ENCODE measurements around the gene NUP107. TPM values are rescaled to one million over a fixed set of nuclear protein-coding genes. Genes with fewer than 3 reads are reported as not detected.
A peak's percentile ranks its signal among the peaks of the same experiment; 100 is the strongest.
"Not testable (repeated sequence)": the region's sequence is repeated elsewhere in the genome, so short reads cannot be mapped to it uniquely, and the experiment has no call there.

The NUP107 gene
- total RNA-seq = 100 to 1,000 TPM; 120 to 132 TPM
- polyA plus RNA-seq = 25.3 TPM

DNA sequence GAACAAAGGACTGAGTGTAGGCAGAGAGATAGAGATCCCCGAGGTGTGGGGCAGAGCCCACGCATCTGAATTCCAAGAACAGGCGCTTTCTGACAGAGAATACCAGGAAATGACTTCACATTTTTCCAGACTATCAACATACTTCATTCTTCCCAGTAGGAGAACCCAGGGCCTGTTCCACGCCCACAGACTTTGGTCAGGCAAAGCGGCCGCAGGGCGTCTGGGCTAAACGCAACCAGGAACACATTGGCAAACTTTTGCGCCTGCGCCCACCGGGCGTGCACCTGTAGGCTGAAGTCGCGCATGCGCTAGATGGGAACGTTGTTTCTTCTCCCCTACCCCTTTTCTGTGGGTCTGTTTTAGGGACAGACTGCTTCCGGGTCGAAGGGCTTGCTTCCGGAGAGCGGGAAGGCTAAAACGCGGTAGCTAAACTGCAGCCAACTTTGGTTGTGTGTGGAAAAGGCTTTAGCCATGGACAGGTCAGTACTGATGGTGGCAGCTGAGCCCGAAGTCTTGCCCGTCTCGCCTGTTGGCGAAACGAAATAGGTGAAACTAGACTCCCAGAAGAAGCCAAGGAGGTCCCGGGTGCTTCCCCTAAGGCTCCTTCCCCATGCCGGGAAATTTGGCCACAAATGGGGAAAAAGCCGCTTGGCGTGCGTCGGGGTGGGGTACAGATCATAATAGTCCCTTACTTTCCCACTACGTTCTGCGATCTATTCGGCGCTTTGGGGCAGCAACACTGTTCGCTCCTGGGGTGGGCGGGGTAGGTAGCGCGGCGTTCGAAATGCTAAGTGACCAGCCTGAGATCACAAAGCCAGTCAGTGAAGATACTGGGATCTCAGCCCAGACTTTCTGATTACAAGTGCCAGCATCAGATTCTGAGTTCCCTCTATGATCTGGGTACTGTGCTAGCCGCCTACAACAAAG is at the start of gene NUP107:
Gene NUP107, plus strand, starts transcription at position 384 of the 927 bp plus-strand sequence. Its CDS starts 88 bp downstream, at position 472.
- ChIA-PET POLR2A (interaction anchor here (1.0 to 1.4 kb wide), 2 partner anchors 59 to 122 kb away, joined by 3 read pairs; partner anchors contain the start of gene SLC35E3), CTCF (interaction anchor here (1.7 kb wide), 1 partner anchor 9 kb away, joined by 4 read pairs; no protein-coding TSS in a partner anchor)
- H3K36me3 ChIP-seq (ENCODE audit: insufficient read depth, low read length) = peaks cover 17% of the 10 kb centered on the region
- H3K4me3 ChIP-seq (ENCODE audit: low read length) = peak within 1 kb of the TSS; percentile 100
- H3K4me1 ChIP-seq (ENCODE audit: insufficient read depth, low read length) = peaks cover 24% of the 10 kb centered on the region
- H3K9me3 ChIP-seq (ENCODE audit: low read length) = no peaks in the 10 kb centered on the region
- DNase-seq = peak; percentile 94 to 99 (median 97)
- H3K27me3 ChIP-seq (ENCODE audit: insufficient read depth, low read length, poor library complexity, severe bottlenecking) = no peaks in the 10 kb centered on the region
- Mint-ChIP-seq H3K27ac (peak within 1 kb of the TSS; percentile 88 to 100 (median 99)), H3K4me3 (peak within 1 kb of the TSS; percentile 94 to 100 (median 98)), H3K27me3 (no peaks in the 10 kb centered on the region), H3K9me3 (no peaks in the 10 kb centered on the region), H3K4me1 (peaks cover 30 to 48% (median 43%) of the 10 kb centered on the region in 3 donors), H3K36me3 (peaks cover 0 to 39% (median 6%) of the 10 kb centered on the region in 3 donors)
- peak within 1 kb of the TSS; percentile 88 for H3K27ac ChIP-seq (ENCODE audit: low read depth, low read length)

GRCh38 chr12:68637439-68637838 is 49.3 kb upstream of the NUP107 start:
- not testable (repeated sequence) for H3K36me3 ChIP-seq (ENCODE audit: insufficient read depth, low read length); H3K9me3 ChIP-seq (ENCODE audit: low read length); H3K27ac ChIP-seq (ENCODE audit: low read depth, low read length); H3K27me3 Mint-ChIP-seq; H3K4me3 ChIP-seq (ENCODE audit: low read length); DNase-seq; H3K9me3 Mint-ChIP-seq; H3K27me3 ChIP-seq (ENCODE audit: insufficient read depth, low read length, poor library complexity, severe bottlenecking)
- H3K4me3 Mint-ChIP-seq = peak overlapping the region in 6 of 7 donors; percentile 4 to 70 (median 36)
- CTCF ChIA-PET = interaction anchor here (0.7 to 1.1 kb wide), 3 partner anchors 15 to 43 kb away, joined by 3 read pairs; no protein-coding TSS in a partner anchor
- H3K36me3 Mint-ChIP-seq = peaks cover 0 to 35% (median 2%) of the 10 kb centered on the region in 3 donors
- H3K4me1 Mint-ChIP-seq = peaks cover 89 to 99% (median 97%) of the 10 kb centered on the region in 3 donors
- POLR2A ChIA-PET = interaction anchor here (1.0 kb wide), 1 partner anchor 27 kb away, joined by 6 read pairs; the partner anchor contains the start of gene RAP1B
- H3K27ac Mint-ChIP-seq = peak overlapping the region in 5 of 8 donors; percentile 15 to 69 (median 58)
- H3K4me1 ChIP-seq (ENCODE audit: insufficient read depth, low read length) = peaks cover 84% of the 10 kb centered on the region

DNA sequence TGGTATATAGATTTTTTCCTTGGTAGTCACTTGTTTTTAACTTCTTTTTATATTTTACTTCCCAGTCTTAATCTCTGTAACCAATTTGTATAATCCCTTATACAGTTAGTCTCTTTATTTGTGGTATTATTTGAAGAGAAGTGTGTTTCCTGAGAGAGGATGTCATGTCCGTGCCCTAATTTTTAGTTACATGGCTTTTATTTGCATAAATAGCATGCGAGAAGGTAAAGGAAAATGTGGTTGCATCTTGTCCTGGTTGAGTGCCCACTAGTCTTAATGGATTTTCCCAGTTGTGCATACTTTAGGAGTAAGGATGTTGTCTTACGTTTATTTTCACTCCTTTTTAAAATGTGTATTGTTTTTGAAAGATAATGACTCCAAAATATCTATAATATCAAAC is 48.6 kb upstream of the NUP107 start:
- no peaks in the 10 kb centered on the region for H3K9me3 ChIP-seq (ENCODE audit: low read length)
- Mint-ChIP-seq H3K27me3 (no peaks in the 10 kb centered on the region), H3K4me1 (peaks cover 88 to 99% (median 97%) of the 10 kb centered on the region in 3 donors), H3K27ac (peak overlapping the region; percentile 2 to 87 (median 13)), H3K9me3 (no peaks in the 10 kb centered on the region), H3K36me3 (peaks cover 0 to 35% (median 6%) of the 10 kb centered on the region in 3 donors), H3K4me3 (peak overlapping the region in 5 of 7 donors; percentile 1 to 43 (median 26))
- no peak overlapping the region for H3K4me3 ChIP-seq (ENCODE audit: low read length)
- H3K27me3 ChIP-seq (ENCODE audit: insufficient read depth, low read length, poor library complexity, severe bottlenecking) = no peaks in the 10 kb centered on the region
- no peak for DNase-seq
- H3K27ac ChIP-seq (ENCODE audit: low read depth, low read length) = no peak overlapping the region
- peaks cover 84% of the 10 kb centered on the region for H3K4me1 ChIP-seq (ENCODE audit: insufficient read depth, low read length)
- POLR2A ChIA-PET = interaction anchor here (1.0 kb wide), 1 partner anchor 28 kb away, joined by 6 read pairs; the partner anchor contains the start of gene RAP1B
- CTCF ChIA-PET = interaction anchor here (1.0 kb wide), 1 partner anchor 43 kb away, joined by 3 read pairs; no protein-coding TSS in a partner anchor
- H3K36me3 ChIP-seq (ENCODE audit: insufficient read depth, low read length) = no peaks in the 10 kb centered on the region

DNA sequence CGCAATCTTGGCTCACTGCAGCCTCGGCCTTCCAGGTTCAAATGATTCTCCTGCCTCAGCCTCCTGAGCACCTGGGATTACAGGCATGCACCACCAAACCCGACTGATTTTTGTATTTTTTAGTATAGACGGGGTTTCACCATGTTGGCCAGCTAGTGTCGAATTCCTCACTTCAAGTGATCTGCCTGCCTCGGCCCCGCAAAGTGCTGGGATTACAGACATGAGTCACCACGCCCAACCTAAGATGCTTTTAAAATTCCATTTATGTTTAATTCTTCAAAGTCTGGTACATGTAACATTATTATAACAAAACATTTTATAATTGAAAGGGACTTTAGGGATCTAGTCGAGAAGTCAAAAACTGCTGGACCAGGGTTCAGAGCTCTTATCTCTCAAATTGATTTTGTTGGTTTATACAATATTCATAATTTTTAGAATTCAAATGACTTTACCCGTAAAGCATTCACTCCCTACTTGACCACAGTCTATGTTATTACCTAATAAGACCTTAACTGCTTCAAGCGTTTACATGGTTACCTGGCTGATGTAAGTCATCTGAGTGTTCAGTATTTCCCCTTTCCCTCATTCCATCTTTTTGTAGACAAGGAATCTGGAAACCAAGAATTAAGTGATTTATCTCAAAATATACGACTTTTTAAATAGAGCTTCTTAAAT is 47.9 kb upstream of the NUP107 start:
- Histone ChIP-seq H3K9me3 (ENCODE audit: low read length) (no peaks in the 10 kb centered on the region), H3K27me3 (ENCODE audit: insufficient read depth, low read length, poor library complexity, severe bottlenecking) (no peaks in the 10 kb centered on the region), H3K36me3 (ENCODE audit: insufficient read depth, low read length) (no peaks in the 10 kb centered on the region), H3K4me3 (ENCODE audit: low read length) (no peak overlapping the region), H3K27ac (ENCODE audit: low read depth, low read length) (no peak overlapping the region), H3K4me1 (ENCODE audit: insufficient read depth, low read length) (peaks cover 82% of the 10 kb centered on the region)
- Mint-ChIP-seq H3K9me3 (no peaks in the 10 kb centered on the region), H3K4me1 (peaks cover 83 to 99% (median 96%) of the 10 kb centered on the region in 3 donors), H3K4me3 (peak overlapping the region in 6 of 7 donors; percentile 41 to 79 (median 66)), H3K27me3 (no peaks in the 10 kb centered on the region), H3K27ac (peak overlapping the region in 7 of 8 donors; percentile 26 to 78 (median 62)), H3K36me3 (peaks cover 0 to 32% (median 6%) of the 10 kb centered on the region in 3 donors)
- ChIA-PET CTCF (interaction anchor here (2.2 kb wide), 1 partner anchor 10 kb away, joined by 5 read pairs; no protein-coding TSS in a partner anchor), POLR2A (interaction anchor here (0.6 to 0.9 kb wide), 2 partner anchors 21 to 28 kb away, joined by 3 to 4 read pairs; partner anchors contain the start of gene RAP1B)
- DNase-seq = no peak

DNA sequence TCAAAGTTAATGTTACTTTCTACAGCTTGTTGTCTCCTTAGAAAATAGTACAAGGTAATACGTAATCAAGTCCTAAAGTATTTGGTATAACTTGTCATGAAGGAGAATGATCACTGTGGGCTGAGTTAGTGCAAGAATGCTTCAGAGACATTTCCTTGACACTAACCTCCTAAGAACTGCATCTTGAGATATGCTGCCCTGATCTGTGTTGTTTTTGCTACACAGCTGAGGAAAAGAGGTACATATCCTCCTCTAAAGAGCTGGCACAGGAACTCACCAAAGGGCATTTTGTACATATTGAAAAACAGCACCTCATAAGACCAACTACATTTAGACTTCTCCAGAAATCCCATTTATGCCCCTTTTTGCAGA is 47.4 kb upstream of the NUP107 start:
- peak overlapping the region; percentile 7 to 84 (median 71) for H3K27ac Mint-ChIP-seq
- ChIA-PET POLR2A (interaction anchor here (0.6 to 0.9 kb wide), 2 partner anchors 22 to 29 kb away, joined by 3 to 4 read pairs; partner anchors contain the start of gene RAP1B), CTCF (interaction anchor here (2.2 kb wide), 1 partner anchor 10 kb away, joined by 5 read pairs; no protein-coding TSS in a partner anchor)
- DNase-seq = no peak
- Histone ChIP-seq H3K9me3 (ENCODE audit: low read length) (no peaks in the 10 kb centered on the region), H3K27me3 (ENCODE audit: insufficient read depth, low read length, poor library complexity, severe bottlenecking) (no peaks in the 10 kb centered on the region), H3K36me3 (ENCODE audit: insufficient read depth, low read length) (no peaks in the 10 kb centered on the region), H3K27ac (ENCODE audit: low read depth, low read length) (no peak overlapping the region), H3K4me3 (ENCODE audit: low read length) (no peak overlapping the region), H3K4me1 (ENCODE audit: insufficient read depth, low read length) (peaks cover 77% of the 10 kb centered on the region)
- H3K4me3 Mint-ChIP-seq = peak overlapping the region; percentile 9 to 79 (median 45)
- H3K4me1 Mint-ChIP-seq = peaks cover 82 to 98% (median 95%) of the 10 kb centered on the region in 3 donors
- no peaks in the 10 kb centered on the region for H3K9me3 Mint-ChIP-seq
- H3K27me3 Mint-ChIP-seq = no peaks in the 10 kb centered on the region
- peaks cover 0 to 34% (median 6%) of the 10 kb centered on the region in 3 donors for H3K36me3 Mint-ChIP-seq

DNA sequence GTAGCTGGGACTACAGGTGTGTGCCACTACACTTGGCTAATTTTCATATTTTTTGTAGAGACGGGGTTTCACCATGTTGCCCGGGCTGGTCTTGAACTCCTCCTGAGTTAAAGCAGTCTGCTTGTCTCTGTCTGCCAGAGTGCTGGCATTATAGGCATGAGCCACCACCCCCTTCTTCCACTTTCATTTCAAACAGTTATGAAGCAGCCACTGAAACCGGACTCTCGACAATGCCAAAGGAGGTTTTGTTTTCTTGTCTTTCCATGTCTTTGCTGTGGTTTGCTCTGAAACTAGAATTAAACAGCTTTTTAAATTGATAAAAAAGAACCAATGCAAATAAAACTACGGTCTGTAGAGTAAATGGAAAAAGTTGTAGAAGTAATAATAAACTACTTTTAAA is 45.6 kb upstream of the NUP107 start:
- H3K36me3 Mint-ChIP-seq = peaks cover 0 to 40% (median 6%) of the 10 kb centered on the region in 3 donors
- no peaks in the 10 kb centered on the region for H3K9me3 Mint-ChIP-seq
- H3K4me1 ChIP-seq (ENCODE audit: insufficient read depth, low read length) = peaks cover 81% of the 10 kb centered on the region
- no peaks in the 10 kb centered on the region for H3K27me3 ChIP-seq (ENCODE audit: insufficient read depth, low read length, poor library complexity, severe bottlenecking)
- peak overlapping the region; percentile 26 for H3K4me3 ChIP-seq (ENCODE audit: low read length)
- ChIA-PET CTCF (no interaction called here), POLR2A (no interaction called here)
- peak overlapping the region; percentile 20 to 92 (median 81) for H3K27ac Mint-ChIP-seq
- H3K27ac ChIP-seq (ENCODE audit: low read depth, low read length) = no peak overlapping the region
- no peaks in the 10 kb centered on the region for H3K27me3 Mint-ChIP-seq
- peaks cover 81 to 95% (median 93%) of the 10 kb centered on the region in 3 donors for H3K4me1 Mint-ChIP-seq
- H3K4me3 Mint-ChIP-seq = peak overlapping the region; percentile 49 to 89 (median 76)
- DNase-seq = peak in 3 of 5 donors; percentile 32 to 52 (median 36)
- H3K36me3 ChIP-seq (ENCODE audit: insufficient read depth, low read length) = no peaks in the 10 kb centered on the region
- H3K9me3 ChIP-seq (ENCODE audit: low read length) = no peaks in the 10 kb centered on the region

GRCh38 chr12:68646484-68646883 is 40.3 kb upstream of the NUP107 start:
- ChIA-PET POLR2A (no interaction called here), CTCF (no interaction called here)
- peaks cover 74 to 90% (median 89%) of the 10 kb centered on the region in 3 donors for H3K4me1 Mint-ChIP-seq
- Histone ChIP-seq H3K4me1 (ENCODE audit: insufficient read depth, low read length) (peaks cover 54% of the 10 kb centered on the region), H3K4me3 (ENCODE audit: low read length) (no peak overlapping the region), H3K9me3 (ENCODE audit: low read length) (no peaks in the 10 kb centered on the region), H3K27me3 (ENCODE audit: insufficient read depth, low read length, poor library complexity, severe bottlenecking) (no peaks in the 10 kb centered on the region), H3K27ac (ENCODE audit: low read depth, low read length) (no peak overlapping the region), H3K36me3 (ENCODE audit: insufficient read depth, low read length) (peaks cover 19% of the 10 kb centered on the region)
- peaks cover 0 to 67% (median 12%) of the 10 kb centered on the region in 3 donors for H3K36me3 Mint-ChIP-seq
- H3K9me3 Mint-ChIP-seq = no peaks in the 10 kb centered on the region
- H3K27me3 Mint-ChIP-seq = no peaks in the 10 kb centered on the region
- H3K27ac Mint-ChIP-seq = peak overlapping the region in 6 of 8 donors; percentile 37 to 80 (median 48)
- H3K4me3 Mint-ChIP-seq = peak overlapping the region in 5 of 7 donors; percentile 11 to 52 (median 31)
- no peak for DNase-seq
